Measurements from ENCODE around the gene AHRR.
"Not testable (repeated sequence)": the region's sequence is repeated elsewhere in the genome, so short reads cannot be mapped to it uniquely, and the experiment has no call there.

AHRR gene

GRCh38 chr5:380701-381309 lies 59.3 kb downstream of the AHRR start:
- DNase-seq = no peak

DNA sequence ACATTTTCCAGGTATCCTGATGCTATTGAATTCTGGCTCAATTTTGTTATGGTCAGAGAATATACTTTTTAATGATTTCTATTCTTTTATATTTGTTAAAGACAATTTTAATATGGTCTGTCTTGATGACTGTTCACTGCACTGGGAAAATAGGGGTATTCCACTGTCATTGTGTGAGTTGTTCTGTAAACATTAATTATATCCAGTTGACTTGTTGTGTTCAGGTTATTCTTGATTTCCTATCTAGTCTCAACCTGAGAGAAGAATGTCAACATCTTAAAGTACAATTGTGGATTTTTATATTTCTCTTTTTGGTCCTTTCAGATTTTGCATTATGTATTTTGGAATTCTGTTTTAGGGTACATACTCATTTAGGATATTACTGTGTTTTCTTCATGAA lies 61.6 kb downstream of the AHRR start:
- no peak for DNase-seq

DNA sequence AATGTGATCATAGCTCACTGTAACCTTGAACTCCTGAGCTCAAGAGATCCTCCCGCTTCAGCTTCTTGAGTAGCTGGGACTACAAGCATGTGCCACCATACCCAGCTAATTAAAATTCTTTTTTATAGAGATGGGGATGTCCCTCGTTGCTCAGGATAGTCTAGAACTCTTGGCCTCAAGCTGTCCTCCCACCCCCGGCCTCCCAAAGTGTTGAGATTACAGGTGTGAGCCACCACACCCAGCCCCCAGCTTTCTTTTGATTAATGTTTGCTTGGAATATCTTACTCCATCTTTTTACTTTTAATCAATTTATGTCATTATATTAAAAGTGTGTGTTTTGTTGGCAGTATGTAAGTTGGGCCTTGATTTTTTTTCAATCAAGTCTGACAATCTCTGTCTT lies 62.1 kb downstream of the AHRR start:
- DNase-seq = no peak

DNA sequence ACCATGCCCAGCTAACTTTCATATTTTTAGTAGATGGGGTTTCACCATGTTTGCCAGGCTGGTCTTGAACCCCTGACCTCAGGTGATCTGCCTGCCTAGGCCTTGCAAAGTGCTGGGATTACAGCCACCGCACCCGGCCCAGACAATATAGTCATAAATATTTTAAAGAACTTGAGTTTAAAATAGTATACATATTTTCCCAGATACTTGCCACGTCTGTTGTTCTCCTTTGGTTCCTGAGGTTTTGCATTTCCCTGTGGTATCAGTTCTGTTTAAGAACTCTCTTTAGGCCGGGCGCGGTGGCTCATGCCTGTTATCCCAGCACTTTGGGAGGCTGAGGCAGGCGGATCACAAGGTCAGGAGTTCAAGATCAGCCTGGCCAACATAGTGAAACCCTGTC lies 63.1 kb downstream of the AHRR start:
- DNase-seq = not testable (repeated sequence)

- DNase-seq = no peak
Measured at GRCh38 chr5:385321-385720, 63.8 kb downstream of the AHRR start.

DNA sequence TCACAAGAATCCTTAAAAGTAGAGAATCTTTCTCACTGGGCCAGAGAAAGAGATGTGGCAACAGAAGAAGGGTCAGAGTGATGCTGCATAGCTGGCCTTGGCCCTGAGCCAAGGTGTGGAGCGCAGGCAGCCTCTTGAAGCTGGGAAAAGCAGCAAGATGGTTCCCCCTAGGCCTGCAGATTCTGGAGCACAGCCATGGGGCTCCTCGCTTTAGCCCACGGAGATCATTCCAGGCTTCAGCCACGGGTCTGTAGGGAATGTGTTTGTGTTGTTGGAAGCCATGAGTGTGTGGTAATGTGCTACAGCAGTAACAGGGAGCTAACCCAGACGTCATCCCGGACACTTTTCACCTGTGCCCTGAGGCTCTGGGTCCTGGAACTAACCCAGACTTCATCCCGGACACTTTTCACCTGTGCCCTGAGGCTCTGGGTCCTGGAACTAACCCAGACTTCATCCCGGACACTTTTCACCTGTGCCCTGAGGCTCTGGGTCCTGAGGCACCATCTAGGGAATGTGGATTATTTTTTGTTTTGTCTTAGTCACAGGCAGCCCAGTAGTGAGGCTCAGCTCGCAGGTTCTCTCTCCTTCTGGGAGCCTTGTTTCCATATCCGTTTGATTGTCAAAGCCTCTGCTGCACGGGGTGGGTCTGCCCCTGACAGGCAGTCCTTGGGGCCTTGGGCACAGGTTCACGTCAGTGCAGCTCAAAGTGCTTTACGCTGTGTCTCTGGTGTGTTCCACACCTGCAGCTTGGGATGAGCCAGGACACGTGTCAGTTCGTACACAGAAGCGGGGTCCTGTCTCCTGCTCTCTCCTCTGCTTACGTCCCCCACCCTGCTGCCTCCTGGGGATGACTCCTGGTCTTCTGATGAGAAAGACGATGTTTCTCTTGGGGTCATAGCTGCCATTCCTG lies 65.2 kb downstream of the AHRR start:
- DNase-seq = no peak

DNA sequence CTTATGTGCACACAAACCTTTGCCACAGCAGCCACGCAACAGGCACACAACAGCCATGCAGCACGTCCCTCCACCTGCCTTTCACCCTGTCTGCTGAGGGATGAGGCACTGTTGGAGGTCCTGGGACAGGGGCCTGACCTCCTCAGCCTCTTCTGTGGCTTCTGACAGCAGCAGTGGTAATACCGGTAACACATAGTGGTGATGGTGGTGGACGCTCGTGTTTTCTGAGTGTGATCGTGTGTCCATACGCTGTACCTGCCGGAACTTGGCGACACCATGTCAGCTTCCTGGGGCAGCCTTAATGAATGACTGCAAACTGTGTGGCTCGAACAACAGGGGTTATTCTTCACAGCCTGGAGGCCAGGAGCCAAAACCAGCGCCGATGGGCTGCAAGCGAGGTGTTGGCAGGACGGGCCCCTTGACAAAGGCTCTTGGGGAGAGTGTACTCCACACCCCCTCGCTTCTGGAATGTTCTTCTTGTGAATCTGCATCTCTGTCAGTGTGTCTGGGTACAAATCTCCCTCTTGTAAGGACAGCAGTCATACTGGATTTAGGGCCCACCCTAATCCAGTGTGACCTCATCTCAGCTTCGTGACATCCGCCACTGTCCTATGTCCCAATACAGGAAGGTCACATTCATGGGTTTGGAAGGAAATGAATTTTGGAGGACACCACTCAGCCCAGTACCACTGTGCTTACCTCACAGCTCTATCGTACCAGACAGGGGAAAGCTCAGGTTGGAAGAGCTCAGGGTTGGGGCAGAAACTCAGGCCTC lies 66.2 kb downstream of the AHRR start:
- DNase-seq = no peak

DNA sequence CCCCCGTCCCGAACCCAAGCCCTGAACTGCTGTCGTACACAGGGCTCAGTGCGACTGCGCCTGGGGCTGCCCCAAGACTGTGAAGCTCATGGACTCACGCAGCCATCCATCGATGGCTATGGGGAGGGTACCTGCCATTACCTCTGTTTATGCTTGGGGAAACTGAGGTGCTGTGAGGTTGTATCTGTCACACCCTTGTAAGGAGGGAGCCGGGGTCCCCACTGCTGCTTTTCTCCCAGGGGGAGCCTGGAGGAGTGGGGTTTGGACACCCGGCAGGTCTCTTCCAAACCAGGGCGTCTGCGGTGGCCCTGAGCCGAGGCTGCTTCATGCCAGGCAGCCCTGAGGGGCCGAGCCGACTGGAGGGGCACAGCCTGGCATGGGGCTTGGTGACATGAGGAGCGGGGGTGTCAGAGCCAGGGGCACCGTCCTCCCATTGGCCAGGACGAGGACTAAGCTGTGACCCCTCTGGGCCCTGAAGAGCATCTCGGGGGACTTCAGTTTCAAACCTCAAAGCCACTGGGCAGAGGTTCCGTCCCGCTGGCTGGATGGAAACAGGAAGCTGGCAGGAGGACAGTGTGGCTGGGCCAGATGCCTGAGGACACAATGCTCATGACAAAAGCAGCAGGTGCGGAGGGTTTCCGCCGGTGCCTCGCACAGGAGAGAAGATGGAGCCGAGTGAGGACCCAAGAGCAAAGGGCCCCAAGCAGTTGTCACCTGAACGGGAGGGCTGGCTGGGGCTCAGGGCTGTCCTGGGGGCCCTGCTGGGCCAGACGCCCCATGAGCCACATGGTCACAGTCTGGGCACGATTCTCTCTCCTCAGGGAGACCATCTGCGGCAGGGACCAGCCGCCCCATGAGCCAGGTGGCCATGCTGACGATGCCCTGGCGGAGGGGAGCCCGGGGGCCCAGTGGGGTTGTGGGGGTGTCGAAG lies 67.0 kb downstream of the AHRR start:
- DNase-seq = no peak

DNA sequence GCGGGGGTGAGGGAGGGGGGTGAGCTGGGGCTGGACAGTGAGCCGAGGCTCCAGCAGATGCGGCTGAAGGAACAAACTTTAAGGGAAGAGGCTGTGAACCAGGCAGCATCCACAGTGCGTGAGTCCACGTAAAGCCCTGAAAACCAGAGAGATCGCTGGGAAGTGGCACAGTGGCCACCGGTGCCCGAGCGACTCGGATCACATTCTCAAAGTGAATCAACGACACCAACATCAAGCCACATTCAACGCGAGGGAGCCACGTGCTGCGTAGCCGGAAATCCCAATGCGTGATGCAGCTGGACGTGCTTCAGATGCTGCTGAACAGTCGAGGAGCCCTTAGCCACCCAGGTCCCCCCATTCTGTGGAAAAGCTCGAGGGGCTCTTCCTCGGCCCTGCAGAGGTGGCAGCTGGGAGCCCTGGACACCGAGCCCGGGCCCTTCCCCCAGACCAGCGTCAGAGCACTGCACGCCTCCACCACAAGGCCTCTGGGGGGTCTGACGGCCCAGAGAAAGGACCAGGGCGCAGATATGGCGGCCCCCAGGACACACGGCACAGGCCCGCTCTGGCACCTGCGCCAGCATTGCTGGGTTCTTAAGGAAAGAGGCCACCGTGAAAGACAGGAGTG lies 67.8 kb downstream of the AHRR start:
- no peak for DNase-seq

DNA sequence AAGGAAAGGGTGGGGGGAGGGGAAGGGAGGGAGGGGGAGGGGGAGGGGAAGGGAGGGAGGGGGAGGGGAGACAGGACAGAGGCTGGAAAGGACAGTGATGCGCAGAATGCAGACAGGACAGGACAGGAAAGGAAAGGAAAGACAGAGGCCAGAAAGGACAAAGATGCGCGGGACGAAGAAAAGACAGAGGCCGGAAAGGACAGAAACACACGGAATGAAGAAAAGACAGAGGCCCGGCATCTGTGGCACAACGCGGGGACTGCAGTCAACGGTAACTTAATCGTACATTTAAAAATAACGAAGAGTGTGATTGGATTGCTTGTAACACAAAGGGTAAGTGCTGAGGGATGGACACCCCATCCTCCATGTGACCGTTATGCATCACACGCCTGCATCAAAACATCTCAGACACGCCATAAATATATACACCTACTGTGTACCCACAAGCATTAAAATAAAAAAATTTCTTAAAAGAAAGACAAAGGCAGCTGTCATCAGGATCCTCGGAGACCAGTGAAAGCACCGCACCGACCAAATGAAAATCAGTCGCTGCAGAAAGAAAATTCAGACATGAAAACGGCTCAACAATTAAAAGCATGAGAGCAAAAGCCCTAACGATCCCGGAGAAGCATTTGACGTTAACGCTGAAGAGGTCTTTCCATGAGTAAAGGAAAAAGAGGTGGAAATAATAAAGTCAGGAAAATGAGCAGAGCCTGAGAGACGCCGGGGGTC lies 68.5 kb downstream of the AHRR start:
- DNase-seq = no peak

GRCh38 chr5:390623-391491 lies 69.3 kb downstream of the AHRR start:
- DNase-seq = no peak

GRCh38 chr5:392431-392988 lies 71.0 kb downstream of the AHRR start:
- peak; percentile 97 for DNase-seq

- DNase-seq = no peak
Measured at GRCh38 chr5:393846-394275, 72.3 kb downstream of the AHRR start.

DNA sequence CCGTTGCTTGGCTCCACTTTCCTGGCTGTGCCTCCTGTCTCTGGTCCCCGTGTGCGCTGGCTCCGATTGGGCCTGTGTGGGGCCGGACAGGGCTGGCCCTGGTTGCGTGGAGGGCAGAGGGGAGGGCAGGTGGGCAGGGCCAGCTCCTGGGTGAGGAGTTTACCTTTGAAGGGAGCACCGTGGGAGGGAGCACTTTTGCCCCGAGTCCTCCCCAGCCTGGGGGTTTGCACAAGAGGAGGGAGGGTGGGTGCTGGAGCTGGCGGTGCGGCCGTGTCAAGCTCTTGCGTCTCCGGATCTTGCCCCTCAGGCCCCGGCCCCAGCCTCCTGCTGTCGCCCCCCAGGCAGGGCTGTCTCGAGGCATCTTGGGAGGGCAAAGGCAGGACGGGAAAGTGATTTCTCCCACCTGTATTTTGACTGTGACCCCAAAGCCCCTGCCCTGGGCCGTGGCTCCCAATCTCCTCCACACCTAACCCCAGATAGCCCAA lies 73.2 kb downstream of the AHRR start:
- DNase-seq = no peak

DNA sequence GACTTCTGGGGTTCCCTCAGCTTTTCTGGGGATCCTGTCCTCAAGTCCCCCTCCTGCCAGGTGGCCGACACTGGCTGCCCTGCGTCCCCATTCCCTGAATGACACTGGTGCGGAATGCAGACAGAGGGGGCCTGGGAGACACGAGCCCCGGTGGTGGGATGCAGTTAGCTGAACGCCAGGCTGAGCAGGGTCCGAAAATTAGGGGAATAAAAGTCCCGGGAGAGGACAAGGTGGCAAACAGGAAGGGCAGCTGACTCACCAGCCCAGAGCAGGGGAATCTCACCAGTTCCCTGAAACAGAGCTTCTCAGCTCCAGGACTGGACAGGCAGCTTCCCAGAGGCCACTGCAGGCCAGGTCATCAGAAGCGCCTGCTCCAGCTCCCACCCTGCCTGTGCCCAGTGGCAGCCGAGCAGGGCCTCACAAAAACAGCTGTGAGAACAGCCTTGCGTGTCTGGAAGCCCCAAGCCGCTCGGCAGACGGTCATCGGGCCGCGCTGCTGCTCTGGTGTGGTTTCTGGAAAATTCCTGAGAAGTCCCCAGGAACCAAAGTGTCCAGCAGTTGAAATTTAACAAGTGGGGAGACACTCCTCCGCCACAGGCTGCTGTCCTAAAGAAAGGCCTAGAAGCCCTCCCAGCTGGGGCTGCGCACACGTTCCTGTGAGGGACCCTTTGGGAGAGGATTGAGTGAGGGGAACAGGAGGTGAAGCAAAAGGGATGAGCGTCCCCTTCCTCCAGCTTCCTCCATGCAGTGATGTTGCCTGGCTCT lies 73.8 kb downstream of the AHRR start:
- DNase-seq = no peak

DNA sequence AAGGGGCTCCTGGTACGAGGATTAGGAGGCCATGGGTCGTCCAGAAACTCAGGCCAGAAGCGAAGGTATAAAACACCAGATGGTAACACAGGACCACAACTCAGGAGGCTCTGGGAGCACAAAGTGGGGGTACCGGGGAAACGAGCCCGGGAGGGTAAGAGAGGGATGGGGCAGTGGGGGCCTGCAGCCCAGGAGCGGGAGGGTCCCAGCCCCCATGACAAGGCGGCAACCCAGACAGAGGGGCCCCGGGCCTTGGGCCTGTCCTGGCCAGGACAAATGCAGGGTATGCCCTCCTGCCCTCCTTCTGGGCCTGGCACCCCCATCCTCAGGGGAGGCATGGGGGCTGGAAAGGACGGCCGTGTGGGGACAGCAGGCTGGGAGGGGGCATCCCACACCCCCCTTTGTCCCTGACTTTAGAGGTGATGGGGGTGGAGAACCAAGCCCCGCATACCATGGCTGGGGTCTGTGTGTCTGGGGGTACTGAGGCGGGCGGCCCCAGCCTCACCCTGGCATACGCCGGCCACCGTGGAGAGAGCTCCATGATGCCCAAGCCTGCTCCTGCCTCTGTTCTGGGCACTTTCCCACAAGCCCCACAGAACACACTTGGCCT lies 74.5 kb downstream of the AHRR start:
- no peak for DNase-seq

GRCh38 chr5:396531-396961 lies 75.0 kb downstream of the AHRR start:
- DNase-seq = no peak

DNA sequence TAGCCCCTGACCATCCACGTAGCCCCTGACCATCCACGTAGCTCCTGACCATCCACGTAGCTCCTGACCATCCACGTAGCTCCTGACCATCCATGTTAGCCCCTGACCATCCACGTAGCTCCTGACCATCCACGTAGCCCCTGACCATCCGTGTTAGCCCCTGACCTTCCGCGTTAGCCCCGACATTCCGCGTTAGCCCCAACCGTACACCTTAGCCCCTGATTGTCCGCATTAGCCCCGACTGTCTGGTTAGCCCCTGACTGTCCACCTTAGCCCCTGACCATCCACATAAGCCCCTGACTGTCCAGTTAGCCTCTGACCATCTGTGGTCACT lies 76.6 kb downstream of the AHRR start:
- not testable (repeated sequence) for DNase-seq
